Measurements from ENCODE around the gene NUP153.
A peak's percentile ranks its signal among the peaks of the same experiment; 100 is the strongest.

Gene NUP153

DNA sequence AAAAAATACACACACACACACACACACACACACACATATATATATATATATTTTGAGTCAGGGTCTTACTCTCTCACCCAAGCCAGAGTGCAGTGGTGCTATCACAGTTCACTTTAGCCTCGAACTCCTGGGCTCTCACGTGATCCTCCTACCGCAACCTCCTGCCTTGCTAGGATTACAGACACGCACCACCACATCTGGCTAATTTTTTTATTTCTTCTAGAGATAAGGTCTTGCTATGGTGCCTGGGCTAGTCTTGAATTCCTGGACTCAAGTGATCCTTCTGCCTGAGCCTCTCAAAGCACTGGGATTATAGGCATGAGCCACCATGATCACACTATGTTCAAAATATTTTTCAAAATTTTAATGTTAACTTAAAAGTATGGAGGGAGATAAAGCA lies 43.5 kb downstream of the NUP153 start:
- no peak for DNase-seq (ENCODE audit: low read depth in 1 of 2, low spot score in 1 of 2)

DNA sequence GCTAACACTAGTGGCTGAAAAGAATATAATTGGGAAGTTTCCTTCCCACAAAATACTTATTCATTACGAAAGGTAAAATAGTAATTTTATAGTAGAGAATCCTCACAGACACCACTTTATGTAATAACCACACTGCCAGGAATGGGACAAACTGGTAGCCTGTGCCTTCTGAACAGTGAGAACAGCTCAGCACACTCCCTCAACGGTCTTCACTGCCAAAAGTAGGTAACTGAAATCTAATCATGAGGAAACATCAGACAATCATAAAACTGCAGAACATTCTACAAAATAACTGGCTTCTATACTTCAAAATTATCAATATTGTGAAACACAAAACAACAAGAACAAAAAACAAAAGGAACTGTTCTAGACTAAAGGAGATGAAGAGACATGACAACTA lies 44.1 kb downstream of the NUP153 start:
- DNase-seq (ENCODE audit: low read depth in 1 of 2, low spot score in 1 of 2) = no peak

DNA sequence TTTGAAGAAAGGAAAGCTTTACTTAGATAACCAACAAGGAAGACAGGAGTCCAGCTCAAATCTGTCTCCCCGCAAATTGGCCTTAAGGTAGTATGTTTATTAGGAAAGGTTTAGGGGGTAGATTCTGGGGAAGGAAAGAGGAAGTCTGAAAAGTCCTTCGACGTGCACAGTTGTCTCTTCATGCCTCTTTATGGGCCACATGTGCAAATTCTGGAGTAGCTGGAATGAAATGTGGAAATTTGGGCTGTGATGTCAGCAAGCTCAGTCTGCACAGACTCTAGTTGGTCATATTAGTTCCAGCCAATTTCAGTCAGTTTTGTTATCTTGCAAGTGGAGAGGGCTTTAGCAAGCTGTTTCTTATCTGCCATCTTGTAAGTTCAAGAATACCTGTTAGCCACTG lies 50.1 kb downstream of the NUP153 start:
- no peak for DNase-seq (ENCODE audit: low read depth in 1 of 2, low spot score in 1 of 2)

DNA sequence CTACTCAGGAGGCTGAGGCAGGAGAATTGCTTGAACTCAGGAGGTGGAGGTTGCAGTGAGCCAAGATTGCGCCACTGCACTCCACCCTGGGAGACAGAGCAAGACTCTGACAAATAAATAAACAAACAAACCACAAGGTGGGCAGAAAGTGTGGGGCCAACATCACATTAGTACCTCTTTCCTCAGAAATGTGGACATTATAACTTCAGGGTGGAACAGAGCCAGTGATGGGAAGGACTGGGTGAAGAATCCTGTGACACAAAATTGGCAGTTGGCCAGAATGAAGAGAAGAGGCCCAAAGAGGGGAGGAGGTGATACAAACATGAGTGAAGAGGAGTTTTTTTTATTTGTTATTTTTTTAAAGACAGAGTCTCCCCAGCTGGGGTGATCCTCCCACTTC lies 50.6 kb downstream of the NUP153 start:
- DNase-seq (ENCODE audit: low read depth in 1 of 2, low spot score in 1 of 2) = no peak

DNA sequence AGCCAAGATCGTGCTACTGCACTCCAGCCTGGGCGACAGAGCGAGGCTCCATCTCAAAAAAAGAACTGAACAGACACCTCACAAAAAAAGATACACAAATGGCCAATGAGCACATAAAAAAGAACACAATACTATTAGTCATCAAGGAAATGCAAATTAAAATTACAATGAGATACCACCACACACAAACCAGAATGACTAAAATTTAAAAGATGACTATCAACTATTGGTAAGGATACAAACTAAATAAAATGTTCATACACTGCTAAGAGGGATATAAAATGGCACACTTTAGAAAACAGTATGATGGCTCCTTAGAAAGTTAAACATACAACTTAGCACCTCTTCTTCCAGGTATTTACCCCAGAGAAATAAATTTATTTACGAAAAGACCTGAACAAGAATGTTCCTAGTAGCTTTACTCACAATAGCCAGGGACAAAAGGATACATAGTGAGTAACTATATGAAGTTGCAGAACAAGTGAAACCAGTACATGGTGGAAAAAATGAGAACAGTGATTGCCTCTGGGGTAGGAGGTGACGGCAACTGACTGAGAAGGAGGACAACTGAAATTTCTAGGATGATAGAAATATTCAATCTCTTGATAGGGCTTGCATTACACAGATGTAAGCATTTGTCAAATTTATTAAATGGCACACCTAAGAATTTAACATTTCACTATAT lies 53.4 kb downstream of the NUP153 start:
- no peak for DNase-seq (ENCODE audit: low read depth in 1 of 2, low spot score in 1 of 2)

DNA sequence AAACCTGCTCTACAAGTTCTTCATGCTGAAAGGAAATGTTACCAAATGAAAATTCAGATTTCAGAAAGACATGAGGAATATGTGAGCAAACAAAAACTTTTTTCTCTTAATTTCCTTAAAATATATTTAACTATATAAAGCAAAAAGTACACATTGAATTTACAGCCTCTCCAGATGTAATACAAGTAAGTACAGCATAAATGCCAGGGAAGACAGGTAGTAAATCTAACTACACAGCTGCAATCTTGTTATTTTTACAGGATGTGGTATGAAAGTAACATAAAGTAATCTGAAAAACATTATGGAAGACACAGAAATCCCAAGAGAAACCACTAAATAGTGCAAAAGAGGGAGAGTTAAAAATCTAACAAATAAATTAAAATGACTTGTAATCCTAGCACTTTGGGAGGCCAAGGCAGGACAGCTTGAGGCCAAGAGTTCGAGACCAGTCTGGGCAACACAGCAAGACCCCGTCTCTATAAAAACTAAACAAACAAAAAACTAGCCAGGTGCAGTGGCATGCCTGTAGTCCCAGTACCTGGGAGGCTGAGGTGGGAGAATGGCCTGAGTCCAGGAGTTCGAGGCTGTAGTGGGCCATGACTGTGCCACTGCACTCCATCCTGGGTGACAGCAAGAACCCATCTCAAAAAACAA lies 55.9 kb downstream of the NUP153 start:
- DNase-seq (ENCODE audit: low read depth in 1 of 2, low spot score in 1 of 2) = no peak

DNA sequence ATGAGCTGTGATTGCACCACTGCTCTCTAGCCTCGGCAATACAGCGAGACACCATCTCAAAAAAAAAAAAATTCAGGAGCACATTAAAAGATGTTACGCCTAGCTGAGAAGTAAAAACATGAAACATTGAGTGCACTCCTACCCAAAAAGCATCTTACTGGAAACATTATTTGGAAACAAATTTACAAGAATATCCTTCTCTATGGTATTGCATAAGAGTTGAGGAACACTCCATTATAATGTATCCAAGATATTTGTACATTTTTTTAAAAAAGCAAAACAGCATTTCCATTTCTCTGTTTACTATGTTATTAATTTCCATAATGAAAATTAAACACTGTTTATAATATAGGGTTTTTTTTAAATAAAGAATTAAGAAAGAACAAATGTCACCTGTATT lies 58.0 kb downstream of the NUP153 start:
- DNase-seq (ENCODE audit: low read depth in 1 of 2, low spot score in 1 of 2) = no peak

DNA sequence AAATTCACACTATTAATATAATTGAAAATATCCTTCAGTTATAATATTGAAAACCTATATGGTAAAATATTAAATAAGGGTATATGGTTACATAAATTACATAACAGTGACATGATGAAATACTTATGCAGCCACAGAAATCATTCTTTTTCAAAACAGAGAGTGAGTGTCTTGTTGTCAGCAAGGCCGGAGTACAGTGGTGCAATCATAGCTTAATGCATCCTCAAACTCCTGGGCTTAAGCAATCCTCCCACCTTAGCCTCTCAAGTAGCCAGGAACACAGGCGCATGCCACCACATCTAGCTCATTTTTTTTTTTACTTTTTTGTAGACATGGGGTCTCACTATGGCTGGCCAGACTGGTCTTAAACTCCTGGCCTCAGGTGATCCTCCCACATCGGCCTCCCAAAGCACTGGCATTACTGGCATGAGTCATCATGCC lies 66.2 kb downstream of the NUP153 start:
- DNase-seq (ENCODE audit: low read depth in 1 of 2, low spot score in 1 of 2) = no peak

DNA sequence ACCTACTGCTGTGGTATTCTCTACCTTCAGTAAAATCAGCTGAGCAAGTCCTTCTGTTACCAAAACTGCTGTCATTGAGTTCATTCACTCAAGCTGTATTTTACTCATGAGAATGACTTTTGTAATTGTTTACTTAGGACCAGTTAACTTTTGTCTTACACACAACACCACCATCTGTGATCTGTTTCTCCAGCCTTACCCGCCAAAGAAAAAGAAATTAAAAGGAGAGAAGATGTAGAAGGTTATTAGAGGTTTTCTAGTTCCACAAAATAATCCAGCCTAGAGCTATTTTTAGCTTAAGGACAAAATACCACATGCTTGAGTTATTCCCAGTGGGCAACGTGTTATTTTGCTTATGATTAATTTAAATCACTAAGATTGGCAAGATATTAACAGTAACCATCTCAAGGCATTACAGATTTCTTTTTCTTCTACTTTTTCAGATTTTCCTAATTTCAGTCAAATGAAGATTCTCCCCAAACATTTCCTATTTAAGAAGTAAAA lies 68.5 kb downstream of the NUP153 start:
- DNase-seq (ENCODE audit: low read depth in 1 of 2, low spot score in 1 of 2) = no peak

DNA sequence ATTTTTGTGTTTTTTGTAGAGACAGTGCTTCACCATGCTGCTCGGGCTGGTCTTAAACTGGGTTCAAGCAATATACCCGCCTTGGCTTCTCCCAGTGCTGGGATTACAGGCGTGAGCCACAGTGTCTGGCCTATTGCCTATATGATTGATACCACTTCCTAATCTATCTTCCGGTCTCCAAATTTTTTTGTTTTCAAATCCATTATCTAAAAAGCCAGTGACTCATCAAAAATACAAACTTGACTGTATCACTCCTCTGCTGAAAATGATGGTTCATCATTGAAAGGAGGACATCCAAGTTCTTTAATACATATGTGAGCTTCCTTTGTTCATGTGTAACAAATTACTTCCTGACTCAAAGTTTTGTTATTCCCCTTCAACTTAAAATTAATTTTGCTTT lies 71.2 kb downstream of the NUP153 start:
- no peak for DNase-seq (ENCODE audit: low read depth in 1 of 2, low spot score in 1 of 2)

DNA sequence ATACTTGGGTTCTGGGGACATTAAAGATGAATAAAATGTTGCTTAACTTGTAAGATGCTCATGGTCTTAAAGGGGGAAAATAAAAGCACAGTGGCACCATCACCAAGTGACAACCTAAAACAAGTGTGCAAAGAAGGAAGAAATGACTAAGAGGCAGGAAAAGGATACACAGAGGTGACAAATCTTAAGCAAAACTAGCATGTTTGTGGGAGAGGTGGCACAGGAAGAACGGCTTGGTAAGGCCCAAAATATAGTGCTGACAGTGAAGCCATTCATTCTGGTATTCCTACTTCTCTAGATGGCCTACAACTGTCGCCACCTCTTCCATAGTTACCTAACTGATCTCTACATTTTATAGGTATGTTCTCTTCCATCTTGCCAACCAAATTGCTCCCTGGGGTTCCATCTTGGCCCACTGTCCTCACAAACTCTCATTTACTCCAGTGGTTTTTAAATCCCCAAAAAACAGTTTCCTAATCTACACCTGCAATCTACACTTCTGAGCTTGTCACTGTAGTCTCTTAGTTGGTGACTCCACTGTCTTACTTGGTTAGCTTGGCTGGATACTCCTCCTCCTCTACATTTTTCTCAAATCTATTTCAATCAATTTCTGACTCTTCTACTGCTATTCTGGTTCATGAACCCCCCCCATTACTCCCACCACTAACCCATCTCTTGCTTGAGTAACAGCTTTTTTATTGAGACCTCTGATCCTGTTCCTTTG lies 73.1 kb downstream of the NUP153 start:
- DNase-seq (ENCODE audit: low read depth in 1 of 2, low spot score in 1 of 2) = peak in 1 of 2 donors; percentile 11

DNA sequence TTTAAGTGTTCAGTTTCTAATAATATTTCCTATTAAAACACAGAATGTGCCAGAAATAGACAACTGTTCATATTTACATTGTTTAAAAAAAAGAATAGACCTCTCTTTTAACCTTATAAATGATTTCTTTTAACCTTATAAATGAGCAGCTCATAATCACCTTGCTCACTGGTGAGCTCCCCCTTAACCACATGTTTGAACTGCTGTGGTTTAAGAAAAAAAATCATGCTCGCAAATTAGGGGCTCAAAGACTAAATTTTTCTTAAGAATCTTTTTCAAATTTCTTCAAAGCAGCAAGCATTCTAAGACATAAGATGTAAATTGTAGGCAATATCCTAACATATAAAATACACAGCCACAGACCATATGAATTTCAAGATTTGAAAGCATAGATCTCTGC lies 73.8 kb downstream of the NUP153 start:
- DNase-seq (ENCODE audit: low read depth in 1 of 2, low spot score in 1 of 2) = no peak

DNA sequence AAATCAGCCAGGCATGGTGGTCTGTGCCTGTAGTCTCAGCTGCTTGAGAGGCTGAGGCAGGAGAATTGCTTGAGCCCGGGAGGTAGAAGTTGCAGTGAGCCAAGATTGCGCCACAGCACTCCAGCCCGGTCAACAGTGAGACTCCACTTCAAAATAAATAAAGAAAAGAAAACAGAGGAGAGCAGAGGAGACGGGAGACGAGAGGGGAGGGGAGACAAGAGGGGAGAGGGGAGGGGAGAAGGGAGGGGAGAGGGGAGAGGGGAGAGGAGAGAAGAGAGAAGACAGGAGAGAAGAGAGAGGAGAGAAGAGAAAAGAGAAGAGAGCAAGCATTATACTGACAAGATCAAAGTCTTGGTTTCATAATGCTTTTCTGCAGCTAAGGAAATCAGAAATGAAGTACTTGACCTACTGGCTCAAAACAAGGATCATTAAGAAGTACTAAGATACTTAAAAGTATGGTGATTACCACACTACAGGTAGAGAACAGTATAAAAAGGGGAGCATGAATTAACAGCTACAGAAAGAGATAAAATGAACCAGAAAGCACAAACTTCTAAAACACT lies 76.1 kb downstream of the NUP153 start:
- DNase-seq (ENCODE audit: low read depth in 1 of 2, low spot score in 1 of 2) = no peak

DNA sequence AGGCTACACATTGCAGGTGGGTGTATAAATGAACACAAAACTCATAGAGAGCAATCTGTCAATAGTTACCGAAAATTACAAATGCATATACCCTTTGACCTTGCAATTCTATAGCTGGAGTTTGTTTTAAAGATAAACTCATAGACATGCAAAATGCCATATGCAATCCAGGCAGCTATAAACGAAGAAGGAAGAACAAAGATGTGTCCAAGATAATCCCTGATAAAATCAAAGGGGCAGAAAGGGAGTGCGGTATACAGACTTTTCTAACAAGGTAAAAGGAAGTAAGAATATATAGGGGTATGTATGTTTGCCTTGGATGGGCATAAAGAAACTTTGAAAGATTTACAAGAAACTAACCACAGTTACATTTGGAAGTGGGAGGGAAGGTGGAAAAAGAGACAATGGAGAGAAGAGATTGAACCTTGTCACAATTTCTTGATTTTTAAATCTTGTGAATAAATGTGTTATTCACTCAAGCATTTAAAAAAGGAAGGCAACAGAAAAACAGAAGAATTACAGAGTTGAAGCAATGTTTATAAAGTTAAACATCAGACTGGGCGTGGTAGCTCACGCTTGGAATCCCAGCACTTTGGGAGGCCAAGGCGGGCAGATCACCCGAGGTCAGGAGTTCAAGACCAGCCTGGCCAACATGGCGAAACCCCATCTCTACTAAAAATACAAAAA lies 76.8 kb downstream of the NUP153 start:
- DNase-seq (ENCODE audit: low read depth in 1 of 2, low spot score in 1 of 2) = no peak

DNA sequence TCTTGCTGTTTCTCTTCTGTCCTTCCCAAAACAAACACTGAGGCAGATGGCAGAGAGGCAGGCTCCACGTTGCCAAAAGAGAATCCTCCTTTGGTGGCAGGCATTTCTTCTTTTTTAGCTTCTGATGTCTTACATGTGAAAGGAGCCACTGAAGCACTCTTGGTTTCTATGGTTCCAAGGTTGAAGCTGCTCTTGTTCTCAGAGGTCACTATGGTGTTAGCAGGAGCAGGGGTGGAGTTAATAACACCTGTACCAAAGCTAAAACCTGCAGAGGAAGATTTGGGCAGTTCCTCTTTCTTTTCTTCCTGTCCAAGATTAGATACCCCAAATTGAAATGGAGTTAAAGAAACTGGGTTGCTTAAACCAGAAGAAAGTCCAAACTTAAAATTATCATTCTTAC lies 77.9 kb downstream of the NUP153 start:
- no peak for DNase-seq (ENCODE audit: low read depth in 1 of 2, low spot score in 1 of 2)

DNA sequence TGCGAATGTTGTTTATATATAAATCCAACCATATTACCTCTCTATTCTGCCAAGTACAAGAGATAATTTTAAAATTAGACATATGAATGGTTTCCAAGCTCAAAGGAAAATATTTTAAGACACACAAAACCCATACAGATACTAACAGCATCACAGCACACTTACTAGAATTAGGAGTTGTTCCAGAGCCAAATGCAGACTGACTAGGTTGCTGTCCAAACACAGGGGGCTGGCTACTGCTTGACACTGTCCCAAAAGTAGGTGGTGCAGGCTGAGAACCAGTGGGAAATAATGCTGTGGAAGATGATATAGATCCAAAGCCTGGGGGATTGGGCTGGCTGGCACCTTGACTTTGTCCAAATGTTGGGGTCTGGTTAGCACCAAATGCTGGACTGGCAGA lies 82.3 kb downstream of the NUP153 start:
- no peak for DNase-seq (ENCODE audit: low read depth in 1 of 2, low spot score in 1 of 2)

DNA sequence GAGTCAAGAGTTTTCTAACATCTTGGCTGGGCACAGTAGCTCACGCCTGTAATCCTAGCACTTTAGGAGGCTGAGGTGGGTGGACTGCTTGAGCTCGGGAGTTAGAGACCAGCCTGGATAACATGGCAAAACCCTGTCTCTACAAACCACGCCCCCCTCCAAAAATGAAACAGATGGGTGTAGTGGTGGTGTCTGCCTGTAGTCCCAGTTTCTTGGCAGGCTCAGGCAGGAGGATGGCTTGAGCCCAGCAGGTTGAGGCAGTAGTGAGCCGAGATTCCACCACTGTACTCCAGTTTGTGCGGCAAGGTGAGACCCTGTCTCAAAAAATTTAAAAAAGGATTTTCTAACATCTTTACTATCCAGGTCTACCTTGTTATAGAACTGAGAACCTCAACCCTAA lies 84.6 kb downstream of the NUP153 start:
- no peak for DNase-seq (ENCODE audit: low read depth in 1 of 2, low spot score in 1 of 2)

DNA sequence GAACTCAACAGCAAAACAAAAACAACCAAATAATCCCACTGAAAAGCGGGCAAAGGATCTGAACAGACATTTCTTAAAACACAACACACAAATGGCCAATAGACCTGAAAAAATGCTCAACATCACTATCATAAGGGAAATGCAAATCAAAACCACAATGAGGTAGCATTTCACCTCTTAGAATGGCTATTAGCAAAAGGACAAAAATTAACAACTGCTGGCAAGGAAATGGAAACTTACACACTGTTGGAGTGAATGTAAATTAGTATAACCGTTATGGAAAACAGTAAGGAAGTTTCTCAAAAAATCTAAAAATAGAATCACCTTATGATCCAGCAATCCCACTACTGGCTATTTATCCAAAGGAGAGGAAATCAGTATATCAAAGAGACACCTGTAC lies 85.7 kb downstream of the NUP153 start:
- no peak for DNase-seq (ENCODE audit: low read depth in 1 of 2, low spot score in 1 of 2)

DNA sequence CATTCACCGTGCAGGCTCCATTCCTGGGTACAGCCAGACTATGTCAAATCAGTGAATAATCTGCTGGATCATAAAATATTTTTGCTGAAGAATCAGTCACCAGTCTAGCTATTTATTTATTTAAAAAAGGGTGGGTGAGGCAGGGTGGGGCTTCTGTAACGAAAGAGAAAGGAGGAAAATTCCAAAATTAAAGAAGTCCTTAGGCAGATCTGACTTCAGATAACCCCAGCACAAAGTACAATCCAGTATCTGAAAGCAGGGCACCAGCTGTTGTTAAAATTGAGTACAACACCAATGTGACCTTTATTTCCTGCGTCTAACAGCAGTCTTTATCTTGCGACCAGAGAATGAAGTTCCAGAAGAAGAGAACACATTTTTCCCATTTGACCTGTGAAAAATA lies 90.9 kb downstream of the NUP153 start:
- no peak for DNase-seq (ENCODE audit: low read depth in 1 of 2, low spot score in 1 of 2)

DNA sequence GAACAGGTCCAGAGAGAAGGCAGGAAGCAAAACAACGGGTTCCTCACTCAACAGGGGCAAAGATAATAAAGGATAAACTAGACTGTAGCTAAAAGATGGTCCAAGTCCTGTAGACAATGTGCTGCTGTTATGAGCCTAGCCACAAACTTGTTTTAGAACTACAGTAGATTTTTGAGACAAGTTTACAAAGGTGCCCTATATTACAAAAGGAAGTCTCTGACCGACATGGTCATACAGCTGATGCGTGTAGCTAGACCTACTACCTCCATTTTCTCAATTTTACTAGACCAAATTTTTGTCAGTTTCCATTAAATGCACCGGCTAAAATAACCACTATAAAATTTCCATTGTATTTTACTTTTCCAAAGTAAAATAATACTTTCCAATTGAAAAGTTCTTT lies 94.7 kb downstream of the NUP153 start:
- no peak for DNase-seq (ENCODE audit: low read depth in 1 of 2, low spot score in 1 of 2)

DNA sequence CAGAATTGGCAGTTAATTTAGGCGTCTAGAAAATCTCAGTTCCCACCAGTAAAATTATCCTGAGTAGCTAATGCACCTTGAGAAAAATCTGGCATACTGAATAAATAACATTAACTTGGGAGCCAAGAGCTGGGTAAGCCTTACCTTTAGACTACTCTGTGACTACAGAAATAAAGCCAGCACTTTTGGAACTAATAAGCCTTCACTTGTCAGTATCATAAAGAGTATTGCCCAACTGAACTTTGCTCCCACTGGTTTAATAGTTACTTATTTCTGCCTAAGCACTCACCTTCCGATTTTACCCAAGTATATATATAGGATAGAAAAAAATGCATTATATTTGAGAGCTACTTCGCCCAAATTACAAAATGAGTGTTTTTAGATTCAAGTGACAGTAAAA lies 95.9 kb downstream of the NUP153 start:
- no peak for DNase-seq (ENCODE audit: low read depth in 1 of 2, low spot score in 1 of 2)
